Esophagus muscularis mucosa (tissue), 4 donors: ENCODE results near the gene NT5DC2.

Source experiments
- EP300 ChIP-seq: sonication (generic); formaldehyde crosslinking; IDR thresholded peaks from one replicate; pipeline ENCODE4 v1.6.1; 2017; ENCODE audit warnings: antibody characterized with exemption
- POLR2A ChIP-seq: fragments of 450-650 bp; IDR thresholded peaks from one replicate; pipeline ENCODE4 v1.6.1; 2017; ENCODE audit warnings: antibody characterized with exemption, moderate library complexity, mild to moderate bottlenecking, low read depth
- POLR2AphosphoS5 ChIP-seq, 2 donors: sonication (generic); formaldehyde crosslinking; IDR thresholded peaks; one replicate each; pipeline ENCODE4 v1.6.1; 2017; ENCODE audit warnings: antibody characterized with exemption in 2 of 2
- TF ChIP-seq, protein P1 (sequence below), 3 experiments: fragments of 200-600 bp in 2 of 3; fragments of 450-650 bp in 1 of 3; sonication (generic) in 2 of 3; IDR thresholded peaks; one replicate each; pipeline ENCODE4 v1.5.1; 2017 to 2019; ENCODE audit warnings: antibody characterized with exemption in 3 of 3, mild to moderate bottlenecking in 2 of 3, moderate library complexity in 1 of 3

DNA sequence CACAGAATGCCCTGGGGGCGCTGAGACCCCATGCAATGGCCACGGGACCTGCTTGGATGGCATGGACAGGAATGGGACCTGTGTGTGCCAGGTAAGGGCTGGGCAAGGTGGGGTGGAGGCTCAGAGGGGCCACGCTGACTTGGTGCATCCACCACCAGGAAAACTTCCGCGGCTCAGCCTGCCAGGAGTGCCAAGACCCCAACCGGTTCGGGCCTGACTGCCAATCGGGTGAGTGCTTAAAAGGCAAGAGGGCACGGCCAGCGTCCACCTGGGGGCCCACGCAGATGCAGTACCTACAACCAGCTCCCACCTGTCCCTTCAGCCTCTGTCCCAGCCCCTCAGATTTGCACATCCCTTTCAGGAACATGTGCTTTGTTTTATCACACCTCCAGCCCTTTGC, 31.7 kb downstream of the NT5DC2 start:
- TF ChIP-seq POLR2AphosphoS5 (IDR thresholded peaks at IDR 0.05), result no peak
- TF ChIP-seq, protein P1, sequence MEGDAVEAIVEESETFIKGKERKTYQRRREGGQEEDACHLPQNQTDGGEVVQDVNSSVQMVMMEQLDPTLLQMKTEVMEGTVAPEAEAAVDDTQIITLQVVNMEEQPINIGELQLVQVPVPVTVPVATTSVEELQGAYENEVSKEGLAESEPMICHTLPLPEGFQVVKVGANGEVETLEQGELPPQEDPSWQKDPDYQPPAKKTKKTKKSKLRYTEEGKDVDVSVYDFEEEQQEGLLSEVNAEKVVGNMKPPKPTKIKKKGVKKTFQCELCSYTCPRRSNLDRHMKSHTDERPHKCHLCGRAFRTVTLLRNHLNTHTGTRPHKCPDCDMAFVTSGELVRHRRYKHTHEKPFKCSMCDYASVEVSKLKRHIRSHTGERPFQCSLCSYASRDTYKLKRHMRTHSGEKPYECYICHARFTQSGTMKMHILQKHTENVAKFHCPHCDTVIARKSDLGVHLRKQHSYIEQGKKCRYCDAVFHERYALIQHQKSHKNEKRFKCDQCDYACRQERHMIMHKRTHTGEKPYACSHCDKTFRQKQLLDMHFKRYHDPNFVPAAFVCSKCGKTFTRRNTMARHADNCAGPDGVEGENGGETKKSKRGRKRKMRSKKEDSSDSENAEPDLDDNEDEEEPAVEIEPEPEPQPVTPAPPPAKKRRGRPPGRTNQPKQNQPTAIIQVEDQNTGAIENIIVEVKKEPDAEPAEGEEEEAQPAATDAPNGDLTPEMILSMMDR (IDR thresholded peaks at IDR 0.05), result no peak
- no peak for TF ChIP-seq EP300
- TF ChIP-seq POLR2A, result no peak
